DOHH2 (cell line): ENCODE measurements around the gene ALOX12B.
A peak's percentile ranks its signal among the peaks of the same experiment; 100 is the strongest.

Source experiments
- H3F3A ChIP-seq: fragments of 200-600 bp; sonication (generic), shearing (Covaris generic); 2 replicates; pipeline ENCODE4 v1.6.0; 2016; ENCODE audit warnings: antibody characterized with exemption, mild to moderate bottlenecking; ENCODE audit not compliant: control insufficient read depth, insufficient read depth
- H3K27ac ChIP-seq: fragments of 200-600 bp; sonication (generic); 2 replicates; pipeline ENCODE4 v1.5.1; 2014; ENCODE audit warnings: low read depth, mild to moderate bottlenecking, low read length, moderate library complexity
- H3K27me3 ChIP-seq: fragments of 200-600 bp; sonication (generic); 2 replicates; pipeline ENCODE4 v1.6.1; 2014; ENCODE audit warnings: mild to moderate bottlenecking, low read length, mixed read lengths; ENCODE audit not compliant: control insufficient read depth
- H3K36me3 ChIP-seq: fragments of 200-600 bp; sonication (generic); 2 replicates; pipeline ENCODE4 v1.6.1; 2014; ENCODE audit warnings: mild to moderate bottlenecking, low read length, moderate library complexity, mixed read lengths; ENCODE audit not compliant: control insufficient read depth
- H3K4me1 ChIP-seq: fragments of 200-600 bp; sonication (generic); 2 replicates; pipeline ENCODE4 v1.6.1; 2014; ENCODE audit warnings: mild to moderate bottlenecking, low read length, mixed read lengths; ENCODE audit not compliant: control insufficient read depth
- H3K4me2 ChIP-seq: fragments of 200-600 bp; sonication (generic); 2 replicates; pipeline ENCODE4 v1.6.0; 2014; ENCODE audit warnings: mild to moderate bottlenecking, low read length, moderate library complexity
- H3K4me3 ChIP-seq: fragments of 200-600 bp; sonication (generic); 2 replicates; pipeline ENCODE4 v1.5.1; 2014; ENCODE audit warnings: mild to moderate bottlenecking, low read length, mixed read lengths
- H3K79me2 ChIP-seq: fragments of 200-600 bp; sonication (generic); 2 replicates; pipeline ENCODE4 v1.6.1; 2014; ENCODE audit warnings: mild to moderate bottlenecking, low read length, mixed read lengths; ENCODE audit not compliant: control insufficient read depth
- H3K9me2 ChIP-seq: fragments of 200-600 bp; sonication (generic); replicated peaks from 2 replicates; pipeline ENCODE4 v1.6.1; 2014; ENCODE audit warnings: mild to moderate bottlenecking, low read length, mixed read lengths; ENCODE audit not compliant: control insufficient read depth
- H3K9me3 ChIP-seq: fragments of 200-600 bp; sonication (generic); 2 replicates; pipeline ENCODE4 v1.6.1; 2014; ENCODE audit warnings: antibody characterized with exemption, low read length, mixed read lengths; ENCODE audit not compliant: control insufficient read depth, insufficient read depth
- H4K20me1 ChIP-seq: fragments of 200-600 bp; sonication (generic); 2 replicates; pipeline ENCODE4 v1.6.0; 2014; ENCODE audit warnings: low read depth, mild to moderate bottlenecking, antibody characterized with exemption, low read length, moderate library complexity; ENCODE audit not compliant: control insufficient read depth, insufficient read depth
- EZH2phosphoT487 ChIP-seq: fragments of 200-600 bp; sonication (generic); IDR thresholded peaks from 2 replicates; pipeline ENCODE4 v1.6.1; 2017; ENCODE audit warnings: borderline replicate concordance, mild to moderate bottlenecking, antibody characterized with exemption, low read length, moderate library complexity, mixed read lengths
- TF ChIP-seq, protein P1 (sequence below): fragments of 200-600 bp; sonication (generic); IDR thresholded peaks from one replicate; pipeline ENCODE4 v1.5.1; 2014; ENCODE audit warnings: antibody characterized with exemption, mild to moderate bottlenecking, low read depth, low read length; ENCODE audit not compliant: poor library complexity, severe bottlenecking

The ALOX12B gene

DNA sequence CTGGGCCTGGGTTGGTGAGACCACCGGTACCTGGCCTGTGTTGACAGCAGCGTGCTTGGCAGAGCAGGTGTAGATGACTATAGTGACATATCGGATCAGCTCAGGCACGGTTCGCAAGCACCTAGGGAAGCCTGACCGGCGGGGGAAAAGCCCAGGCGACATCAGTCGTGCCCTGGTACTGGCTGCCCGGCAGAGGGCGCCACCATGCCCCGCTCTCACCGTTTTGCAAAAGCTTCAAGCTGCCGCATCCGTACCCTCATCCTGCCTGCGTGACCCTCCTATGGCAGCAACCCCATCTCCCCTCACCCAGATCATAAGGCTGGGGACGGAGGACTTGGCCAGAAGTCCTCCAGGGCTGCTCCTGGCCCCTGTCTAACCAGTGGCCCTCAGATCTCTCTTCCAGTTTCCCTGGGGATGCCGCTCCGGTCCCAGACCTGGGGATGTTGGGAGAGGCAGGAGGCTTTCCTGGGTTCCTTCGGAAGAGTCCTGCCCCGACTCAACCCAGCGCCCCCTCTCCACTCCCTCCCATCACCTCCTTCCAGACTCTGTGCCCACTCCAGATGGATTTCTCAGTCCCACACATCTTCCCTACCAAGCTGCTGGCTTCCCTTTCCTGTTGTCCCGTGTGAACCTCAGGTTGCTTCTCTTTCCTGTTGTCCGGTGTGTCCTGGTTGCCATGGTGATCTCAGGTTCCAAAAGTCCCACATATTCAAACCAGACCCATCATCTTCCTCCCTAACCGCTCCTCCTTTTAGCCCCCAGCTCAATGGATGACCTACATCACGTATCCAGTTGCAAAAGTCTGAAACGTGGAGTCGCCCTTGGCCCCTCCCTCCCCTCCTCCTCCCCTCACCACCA lies 13.7 kb downstream of the ALOX12B start:
- peaks cover 37% of the 10 kb centered on the region for H3K27me3 ChIP-seq
- H3K27ac ChIP-seq, result no peak overlapping the region
- H3K4me1 ChIP-seq, result peaks cover 8% of the 10 kb centered on the region
- no peak for TF ChIP-seq EZH2phosphoT487
- TF ChIP-seq, protein P1, sequence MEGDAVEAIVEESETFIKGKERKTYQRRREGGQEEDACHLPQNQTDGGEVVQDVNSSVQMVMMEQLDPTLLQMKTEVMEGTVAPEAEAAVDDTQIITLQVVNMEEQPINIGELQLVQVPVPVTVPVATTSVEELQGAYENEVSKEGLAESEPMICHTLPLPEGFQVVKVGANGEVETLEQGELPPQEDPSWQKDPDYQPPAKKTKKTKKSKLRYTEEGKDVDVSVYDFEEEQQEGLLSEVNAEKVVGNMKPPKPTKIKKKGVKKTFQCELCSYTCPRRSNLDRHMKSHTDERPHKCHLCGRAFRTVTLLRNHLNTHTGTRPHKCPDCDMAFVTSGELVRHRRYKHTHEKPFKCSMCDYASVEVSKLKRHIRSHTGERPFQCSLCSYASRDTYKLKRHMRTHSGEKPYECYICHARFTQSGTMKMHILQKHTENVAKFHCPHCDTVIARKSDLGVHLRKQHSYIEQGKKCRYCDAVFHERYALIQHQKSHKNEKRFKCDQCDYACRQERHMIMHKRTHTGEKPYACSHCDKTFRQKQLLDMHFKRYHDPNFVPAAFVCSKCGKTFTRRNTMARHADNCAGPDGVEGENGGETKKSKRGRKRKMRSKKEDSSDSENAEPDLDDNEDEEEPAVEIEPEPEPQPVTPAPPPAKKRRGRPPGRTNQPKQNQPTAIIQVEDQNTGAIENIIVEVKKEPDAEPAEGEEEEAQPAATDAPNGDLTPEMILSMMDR, result peak; percentile 94
- no peaks in the 10 kb centered on the region for H3F3A ChIP-seq
- H3K4me3 ChIP-seq, result no peak overlapping the region
- no peaks in the 10 kb centered on the region for H3K79me2 ChIP-seq
- no peaks in the 10 kb centered on the region for H4K20me1 ChIP-seq
- peak overlapping the region; percentile 34; the same call in 1 of the 2 replicates for H3K4me2 ChIP-seq
- no peaks in the 10 kb centered on the region for H3K9me3 ChIP-seq
- no peaks in the 10 kb centered on the region for H3K9me2 ChIP-seq
- H3K36me3 ChIP-seq, result no peaks in the 10 kb centered on the region

- no peaks in the 10 kb centered on the region for H3K9me2 ChIP-seq
- no peaks in the 10 kb centered on the region for H3F3A ChIP-seq
- H3K27me3 ChIP-seq, result peaks cover 37% of the 10 kb centered on the region
- no peak overlapping the region for H3K27ac ChIP-seq
- no peaks in the 10 kb centered on the region for H4K20me1 ChIP-seq
- H3K9me3 ChIP-seq, result no peaks in the 10 kb centered on the region
- H3K79me2 ChIP-seq, result no peaks in the 10 kb centered on the region
- TF ChIP-seq EZH2phosphoT487, result no peak
- TF ChIP-seq, protein P1, result no peak
- peaks cover 6% of the 10 kb centered on the region for H3K4me1 ChIP-seq
- no peaks in the 10 kb centered on the region for H3K36me3 ChIP-seq
- H3K4me2 ChIP-seq, result peak overlapping the region; percentile 34; the same call in 1 of the 2 replicates
- H3K4me3 ChIP-seq, result no peak overlapping the region
Measured at GRCh38 chr17:8072729-8073461, 14.6 kb downstream of the ALOX12B start.

GRCh38 chr17:8072341-8072728 lies 15.2 kb downstream of the ALOX12B start:
- H3K9me3 ChIP-seq, result no peaks in the 10 kb centered on the region
- no peaks in the 10 kb centered on the region for H3K36me3 ChIP-seq
- peaks cover 6% of the 10 kb centered on the region for H3K4me1 ChIP-seq
- no peak overlapping the region for H3K4me3 ChIP-seq
- H4K20me1 ChIP-seq, result no peaks in the 10 kb centered on the region
- H3K4me2 ChIP-seq, result no peak overlapping the region
- no peak overlapping the region for H3K27ac ChIP-seq
- TF ChIP-seq, protein P1, result no peak
- no peak for TF ChIP-seq EZH2phosphoT487
- no peaks in the 10 kb centered on the region for H3K79me2 ChIP-seq
- H3F3A ChIP-seq, result no peaks in the 10 kb centered on the region
- no peaks in the 10 kb centered on the region for H3K9me2 ChIP-seq
- peaks cover 42% of the 10 kb centered on the region for H3K27me3 ChIP-seq
